BLaER1 (cell line): Measurements from ENCODE around the gene JPT1.

Experiments
- H3K27ac ChIP-seq: shearing (Covaris generic); formaldehyde crosslinking; 2 replicates; pipeline ENCODE4 v1.8.1; 2022
- H3K27me3 ChIP-seq: shearing (Covaris generic); formaldehyde crosslinking; 2 replicates; pipeline ENCODE4 v1.8.1; 2022
- H3K36me3 ChIP-seq: shearing (Covaris generic); formaldehyde crosslinking; 2 replicates; pipeline ENCODE4 v1.8.1; 2022
- H3K4me1 ChIP-seq: shearing (Covaris generic); formaldehyde crosslinking; 2 replicates; pipeline ENCODE4 v1.8.1; 2022
- H3K4me2 ChIP-seq: shearing (Covaris generic); formaldehyde crosslinking; 2 replicates; pipeline ENCODE4 v1.8.1; 2022
- H3K4me3 ChIP-seq: shearing (Covaris generic); formaldehyde crosslinking; 2 replicates; pipeline ENCODE4 v1.8.1; 2022
- H3K9ac ChIP-seq: shearing (Covaris generic); formaldehyde crosslinking; 2 replicates; pipeline ENCODE4 v1.8.1; 2022
- H3K9me3 ChIP-seq: shearing (Covaris generic); formaldehyde crosslinking; 2 replicates; pipeline ENCODE4 v1.8.1; 2022
- H4K20me1 ChIP-seq: shearing (Covaris generic); formaldehyde crosslinking; 2 replicates; pipeline ENCODE4 v1.8.1; 2022
- Cebpa-rat ChIP-seq: shearing (Covaris generic); IDR thresholded peaks from 2 replicates; pipeline ENCODE4 v1.8.1; 2022

The JPT1 gene

GRCh38 chr17:75124041-75124818 is 30.1 kb downstream of the JPT1 start:
- Histone ChIP-seq H3K4me2 (peak overlapping the region; percentile 73), H3K4me1 (peaks cover 39% of the 10 kb centered on the region), H3K27me3 (no peaks in the 10 kb centered on the region), H3K4me3 (no peak overlapping the region), H4K20me1 (peaks cover 46% of the 10 kb centered on the region; the same call in 1 of the 2 replicates), H3K9me3 (no peaks in the 10 kb centered on the region), H3K27ac (peak overlapping the region; percentile 55; the same call in 1 of the 2 replicates), H3K9ac (no peak overlapping the region), H3K36me3 (peaks cover 33% of the 10 kb centered on the region)
- no peak for TF ChIP-seq Cebpa-rat

- H3K9ac ChIP-seq: no peak overlapping the region
- H3K27ac ChIP-seq: no peak overlapping the region
- H3K27me3 ChIP-seq: no peaks in the 10 kb centered on the region
- no peak overlapping the region for H3K4me3 ChIP-seq
- H4K20me1 ChIP-seq: peaks cover 50% of the 10 kb centered on the region
- H3K4me1 ChIP-seq: peaks cover 52% of the 10 kb centered on the region
- H3K36me3 ChIP-seq: peaks cover 33% of the 10 kb centered on the region
- no peaks in the 10 kb centered on the region for H3K9me3 ChIP-seq
- TF ChIP-seq Cebpa-rat: no peak
- H3K4me2 ChIP-seq: peak overlapping the region; percentile 96; the same call in 1 of the 2 replicates
Measured at GRCh38 chr17:75118307-75118706, 36.0 kb downstream of the JPT1 start.

- no peaks in the 10 kb centered on the region for H3K27me3 ChIP-seq
- no peak overlapping the region for H3K4me3 ChIP-seq
- TF ChIP-seq Cebpa-rat: no peak
- H3K9ac ChIP-seq: peak overlapping the region; percentile 25; the same call in 1 of the 2 replicates
- no peak overlapping the region for H3K27ac ChIP-seq
- no peaks in the 10 kb centered on the region for H3K9me3 ChIP-seq
- H3K36me3 ChIP-seq: peaks cover 33% of the 10 kb centered on the region
- H4K20me1 ChIP-seq: peaks cover 54% of the 10 kb centered on the region
- peak overlapping the region; percentile 96 for H3K4me2 ChIP-seq
- peaks cover 56% of the 10 kb centered on the region for H3K4me1 ChIP-seq
Measured at GRCh38 chr17:75116737-75117136, 37.6 kb downstream of the JPT1 start.

DNA sequence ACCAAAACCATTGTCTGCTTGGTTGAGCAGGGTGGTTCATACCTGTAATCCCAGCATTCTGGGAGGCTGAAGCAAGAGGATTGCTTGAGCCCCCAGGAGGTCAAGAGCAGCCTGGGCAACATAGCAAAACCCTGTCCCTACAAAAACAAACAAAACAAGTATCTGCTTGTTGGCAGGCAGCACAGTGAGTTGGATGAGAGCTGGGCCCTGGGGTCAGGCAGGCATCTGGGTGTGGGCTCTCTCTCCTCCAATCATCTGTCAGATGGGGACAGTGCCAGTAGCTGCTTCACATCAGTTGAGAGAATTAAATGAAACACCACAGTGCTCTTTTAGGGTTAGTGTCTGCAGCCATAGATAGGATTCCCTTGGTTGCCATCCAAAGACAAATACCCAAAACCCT is 38.8 kb downstream of the JPT1 start:
- Histone ChIP-seq H3K4me3 (no peak overlapping the region), H3K4me2 (peak overlapping the region; percentile 96; the same call in 1 of the 2 replicates), H3K4me1 (peaks cover 68% of the 10 kb centered on the region), H3K27me3 (no peaks in the 10 kb centered on the region), H3K9me3 (no peaks in the 10 kb centered on the region), H3K36me3 (peaks cover 28% of the 10 kb centered on the region), H3K27ac (no peak overlapping the region), H4K20me1 (peaks cover 47% of the 10 kb centered on the region), H3K9ac (no peak overlapping the region)
- TF ChIP-seq Cebpa-rat: no peak

- peak overlapping the region; percentile 65 for H3K4me3 ChIP-seq
- H3K4me1 ChIP-seq: peaks cover 72% of the 10 kb centered on the region
- peaks cover 47% of the 10 kb centered on the region for H4K20me1 ChIP-seq
- no peak for TF ChIP-seq Cebpa-rat
- H3K9ac ChIP-seq: peak overlapping the region; percentile 76
- H3K27ac ChIP-seq: peak overlapping the region; percentile 63; the same call in 1 of the 2 replicates
- peaks cover 22% of the 10 kb centered on the region for H3K36me3 ChIP-seq
- H3K4me2 ChIP-seq: peak overlapping the region; percentile 96
- H3K9me3 ChIP-seq: no peaks in the 10 kb centered on the region
- H3K27me3 ChIP-seq: no peaks in the 10 kb centered on the region
Measured at GRCh38 chr17:75114552-75115314, 39.6 kb downstream of the JPT1 start.

DNA sequence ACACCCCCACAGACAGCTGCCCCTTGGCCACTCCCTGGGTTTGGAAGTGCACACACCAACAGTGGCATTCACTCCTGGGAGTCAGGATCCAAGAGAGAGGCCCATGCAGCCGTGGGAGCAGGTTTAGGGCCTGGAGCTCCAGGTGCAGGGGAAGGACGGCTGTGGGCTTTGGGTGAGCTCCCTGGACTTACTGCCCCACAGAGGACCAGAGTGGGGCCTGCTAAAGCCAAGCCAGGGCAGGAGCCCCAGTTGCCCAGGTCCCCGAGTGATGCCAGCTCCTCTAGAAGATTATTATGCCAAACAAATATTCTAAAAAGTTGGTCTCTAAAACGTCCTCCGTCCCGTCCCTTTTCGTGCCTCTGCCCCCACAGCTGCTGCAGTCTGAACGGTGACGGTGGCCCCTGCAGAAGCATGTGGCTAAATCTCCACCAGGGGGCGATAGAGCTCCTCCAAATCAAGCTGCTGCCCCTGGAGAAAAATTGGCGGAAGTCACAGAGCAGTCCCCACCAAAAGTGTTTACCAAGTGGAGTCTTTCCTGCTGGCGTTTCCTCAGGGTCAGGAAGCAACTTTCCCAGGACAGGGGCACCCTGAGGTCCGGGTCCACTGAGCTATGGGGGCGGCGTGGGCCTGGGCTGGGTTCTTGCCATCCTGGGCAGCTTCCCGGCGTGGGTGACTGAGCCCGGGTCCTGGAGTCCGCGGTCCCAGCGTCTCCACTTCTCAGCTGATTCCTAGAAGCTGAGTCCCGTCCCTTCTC is 40.3 kb downstream of the JPT1 start:
- Histone ChIP-seq H3K27me3 (peaks cover 5% of the 10 kb centered on the region), H3K9ac (peak overlapping the region; percentile 76), H3K36me3 (peaks cover 16% of the 10 kb centered on the region; the same call in 1 of the 2 replicates), H3K4me3 (peak overlapping the region; percentile 65), H3K4me1 (peaks cover 77% of the 10 kb centered on the region), H4K20me1 (peaks cover 45% of the 10 kb centered on the region), H3K27ac (peak overlapping the region; percentile 63; the same call in 1 of the 2 replicates), H3K4me2 (peak overlapping the region; percentile 96), H3K9me3 (no peaks in the 10 kb centered on the region)
- TF ChIP-seq Cebpa-rat: no peak

DNA sequence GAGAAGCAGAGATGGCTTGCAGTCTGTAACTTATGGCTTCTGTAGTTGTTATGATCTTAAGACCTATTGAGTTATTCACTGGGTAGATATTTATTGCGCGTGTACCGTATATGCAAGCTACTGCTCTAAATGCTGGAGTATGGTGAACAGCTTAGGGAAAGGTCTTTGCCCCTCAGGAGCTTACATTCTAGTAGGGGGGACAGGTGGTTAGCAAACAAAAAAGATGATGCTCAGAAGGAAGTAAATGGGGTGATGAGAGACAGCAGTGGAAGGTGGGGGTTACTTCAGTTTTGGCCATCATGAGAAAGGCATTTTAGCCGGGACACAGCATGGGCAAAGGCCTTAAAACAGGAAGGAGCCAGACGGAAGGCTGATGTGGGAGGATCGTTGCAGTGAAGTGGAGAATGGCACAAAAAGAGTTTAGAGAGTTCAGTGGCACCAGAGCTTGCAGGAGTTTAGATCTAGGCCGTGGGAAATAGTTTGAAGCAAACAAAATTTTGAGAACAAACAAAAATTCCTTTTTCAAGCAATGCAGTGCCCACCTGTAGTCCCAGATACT is 42.5 kb downstream of the JPT1 start:
- TF ChIP-seq Cebpa-rat: no peak
- H3K9ac ChIP-seq: no peak overlapping the region
- H3K4me2 ChIP-seq: peak overlapping the region; percentile 100
- H3K4me3 ChIP-seq: no peak overlapping the region
- H4K20me1 ChIP-seq: peaks cover 24% of the 10 kb centered on the region
- peaks cover 16% of the 10 kb centered on the region for H3K27me3 ChIP-seq
- peaks cover 7% of the 10 kb centered on the region; the same call in 1 of the 2 replicates for H3K36me3 ChIP-seq
- H3K9me3 ChIP-seq: no peaks in the 10 kb centered on the region
- H3K27ac ChIP-seq: no peak overlapping the region
- H3K4me1 ChIP-seq: peaks cover 66% of the 10 kb centered on the region

GRCh38 chr17:75110234-75110937 is 43.9 kb downstream of the JPT1 start:
- Histone ChIP-seq H3K36me3 (peaks cover under 1% of the 10 kb centered on the region; the same call in 1 of the 2 replicates), H4K20me1 (peaks cover 9% of the 10 kb centered on the region), H3K27me3 (peaks cover 16% of the 10 kb centered on the region), H3K4me2 (peak overlapping the region; percentile 100), H3K4me1 (peaks cover 51% of the 10 kb centered on the region), H3K9ac (peak overlapping the region; percentile 74), H3K4me3 (peak overlapping the region; percentile 75), H3K9me3 (no peaks in the 10 kb centered on the region), H3K27ac (no peak overlapping the region)
- TF ChIP-seq Cebpa-rat: no peak
